ENCODE results near the gene HAUS3.

HAUS3 gene

DNA sequence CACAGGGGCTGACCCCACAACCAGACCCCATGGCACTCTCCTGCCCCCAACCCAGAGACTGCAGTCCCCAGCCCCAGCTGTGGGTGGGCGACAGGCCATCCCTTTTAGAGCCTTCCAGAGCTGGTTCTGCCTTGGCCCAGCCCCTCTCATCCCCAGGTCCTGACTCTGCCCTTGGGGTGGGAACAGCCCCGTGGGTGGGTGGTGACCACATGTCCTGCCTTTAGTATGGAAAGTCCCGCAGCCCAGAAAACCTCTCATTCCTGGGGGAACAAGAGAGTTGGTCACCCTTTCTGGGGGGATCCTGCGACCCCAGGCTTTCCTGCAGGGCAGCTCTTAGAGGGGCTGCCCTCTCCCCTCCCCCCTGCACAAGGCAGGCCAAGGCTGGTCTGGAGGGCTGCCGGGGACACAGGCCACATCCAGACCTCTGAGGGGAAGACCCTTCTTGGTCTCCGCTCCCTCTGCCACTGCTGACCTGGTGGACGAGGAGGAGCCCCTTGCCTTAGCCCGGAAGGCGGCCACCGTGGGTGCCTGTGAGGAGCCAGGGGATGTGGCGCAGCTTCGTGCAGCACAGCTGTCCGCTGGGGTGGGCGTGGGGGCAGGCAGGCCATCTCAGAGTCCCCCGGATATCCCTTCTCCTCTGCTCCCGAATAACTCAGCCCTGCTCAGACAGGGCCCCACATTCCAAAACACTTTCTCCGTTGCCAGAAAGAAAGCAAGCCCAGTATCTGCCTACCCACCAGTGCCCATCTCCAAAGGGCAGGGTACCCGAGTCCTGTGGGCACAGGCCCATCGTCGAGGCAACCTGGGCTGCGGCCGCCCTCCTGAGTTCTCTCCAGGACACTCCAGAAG is 26.7 kb upstream of the HAUS3 start:
- TF ChIP-seq TAF1 (IDR thresholded peaks at IDR 0.05; ENCODE audit: borderline replicate concordance, low read depth, low read length) (no peak), POLR2AphosphoS5 (IDR thresholded peaks at IDR 0.05; ENCODE audit: low read depth, low read length) (no peak), POLR2A (IDR thresholded peaks at IDR 0.05; ENCODE audit: low read depth, low read length) (no peak)
- DNase-seq (ENCODE audit: insufficient read length) (no peak), FAIRE-seq (no peak)

DNA sequence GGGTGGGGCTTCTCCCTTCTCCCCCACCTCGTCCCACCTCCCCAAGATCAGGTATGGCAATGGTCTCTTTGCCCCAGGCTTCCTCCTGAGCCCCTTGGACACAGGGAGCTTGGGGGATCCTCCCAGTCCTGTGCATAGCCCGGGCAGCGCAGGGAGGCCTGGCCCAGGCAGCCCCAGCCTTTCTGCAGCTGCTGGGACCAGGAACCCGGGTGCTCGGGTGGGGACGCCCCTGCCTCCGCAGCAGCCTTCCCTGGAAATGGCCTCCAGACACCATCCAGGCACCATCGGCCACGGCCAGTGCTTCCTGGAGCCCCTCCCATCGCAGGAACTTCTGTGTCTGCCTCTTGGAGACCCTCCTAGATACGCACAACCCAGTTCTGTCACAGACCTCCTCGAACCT is 25.9 kb upstream of the HAUS3 start:
- no peak for TF ChIP-seq POLR2A (IDR thresholded peaks at IDR 0.05; ENCODE audit: low read depth, low read length)
- no peak for TF ChIP-seq TAF1 (IDR thresholded peaks at IDR 0.05; ENCODE audit: borderline replicate concordance, low read depth, low read length)
- TF ChIP-seq POLR2AphosphoS5 (IDR thresholded peaks at IDR 0.05; ENCODE audit: low read depth, low read length), result no peak
- FAIRE-seq (no peak), DNase-seq (ENCODE audit: insufficient read length) (no peak)

DNA sequence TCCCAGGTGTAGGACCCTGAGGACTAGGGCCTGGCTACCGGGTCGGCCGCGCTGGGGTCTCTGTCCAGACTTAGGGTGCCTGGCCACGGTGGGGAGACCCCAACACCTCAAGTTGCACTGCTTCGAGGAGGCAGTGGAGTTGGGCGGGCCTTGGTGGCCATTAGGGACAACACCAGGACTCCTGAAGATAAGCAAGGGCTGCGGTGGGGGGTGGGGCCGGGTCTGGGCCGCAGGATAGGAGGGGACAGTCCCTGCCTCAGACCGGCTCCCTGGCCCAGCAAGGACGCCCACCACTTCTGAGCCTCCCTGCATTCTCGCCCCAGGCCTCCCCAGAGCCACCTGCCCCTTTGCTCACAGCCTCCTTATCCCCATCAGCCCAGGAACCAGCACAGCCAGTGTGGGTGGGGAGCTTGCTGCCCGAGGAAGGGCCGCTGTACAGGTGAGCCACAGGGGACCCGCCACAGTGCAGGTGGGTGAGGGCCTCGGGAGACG is 25.4 kb upstream of the HAUS3 start:
- DNase-seq (ENCODE audit: insufficient read length), result no peak
- no peak for FAIRE-seq
- TF ChIP-seq POLR2AphosphoS5 (IDR thresholded peaks at IDR 0.05; ENCODE audit: low read depth, low read length) (no peak), TAF1 (IDR thresholded peaks at IDR 0.05; ENCODE audit: borderline replicate concordance, low read depth, low read length) (no peak), POLR2A (IDR thresholded peaks at IDR 0.05; ENCODE audit: low read depth, low read length) (no peak)

DNA sequence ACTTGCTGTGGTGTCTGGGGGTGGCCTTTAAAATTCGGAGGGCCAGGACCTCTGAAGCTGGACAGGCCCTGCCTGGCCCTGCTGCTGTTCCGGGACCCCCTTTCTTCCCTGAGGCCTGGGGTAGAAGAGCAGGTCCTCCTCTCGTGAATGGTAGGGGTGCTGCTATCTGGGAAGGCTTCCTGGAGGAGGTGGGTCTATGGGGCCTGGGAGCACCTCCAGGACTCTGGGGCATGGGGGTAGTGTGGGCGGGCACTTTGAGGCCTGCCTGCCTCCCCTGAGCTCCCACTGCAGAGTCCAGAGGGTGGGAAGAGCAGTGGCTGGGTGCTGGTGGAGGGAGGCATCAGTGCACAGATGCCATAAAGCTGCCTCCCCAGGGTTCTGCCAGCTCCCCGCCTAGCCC is 24.9 kb upstream of the HAUS3 start:
- no peak for TF ChIP-seq POLR2A (IDR thresholded peaks at IDR 0.05; ENCODE audit: low read depth, low read length)
- TF ChIP-seq TAF1 (IDR thresholded peaks at IDR 0.05; ENCODE audit: borderline replicate concordance, low read depth, low read length), result no peak
- no peak for TF ChIP-seq POLR2AphosphoS5 (IDR thresholded peaks at IDR 0.05; ENCODE audit: low read depth, low read length)
- DNase-seq (ENCODE audit: insufficient read length) (no peak), FAIRE-seq (no peak)

DNA sequence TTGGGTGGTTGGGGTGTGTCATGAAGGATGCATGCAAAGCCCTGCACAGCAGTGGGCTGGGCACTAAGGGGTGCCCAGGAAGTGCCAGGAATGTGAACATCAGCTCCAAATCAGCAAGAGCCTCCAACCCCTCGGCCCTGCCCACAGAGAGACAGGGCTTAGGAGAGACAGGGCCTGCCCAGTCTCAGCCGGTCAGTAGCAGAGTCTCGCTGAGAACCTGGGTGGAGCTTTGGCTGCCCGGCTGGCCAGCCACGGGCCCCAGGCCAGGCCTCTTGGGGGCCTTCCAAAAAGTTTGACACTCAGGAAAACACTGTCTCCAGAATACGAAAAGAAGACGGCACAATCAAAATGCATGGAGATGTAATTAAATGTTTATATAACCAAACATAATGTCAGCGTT is 24.3 kb upstream of the HAUS3 start:
- TF ChIP-seq POLR2A (IDR thresholded peaks at IDR 0.05; ENCODE audit: low read depth, low read length) (no peak), TAF1 (IDR thresholded peaks at IDR 0.05; ENCODE audit: borderline replicate concordance, low read depth, low read length) (no peak), POLR2AphosphoS5 (IDR thresholded peaks at IDR 0.05; ENCODE audit: low read depth, low read length) (no peak)
- FAIRE-seq, result no peak

DNA sequence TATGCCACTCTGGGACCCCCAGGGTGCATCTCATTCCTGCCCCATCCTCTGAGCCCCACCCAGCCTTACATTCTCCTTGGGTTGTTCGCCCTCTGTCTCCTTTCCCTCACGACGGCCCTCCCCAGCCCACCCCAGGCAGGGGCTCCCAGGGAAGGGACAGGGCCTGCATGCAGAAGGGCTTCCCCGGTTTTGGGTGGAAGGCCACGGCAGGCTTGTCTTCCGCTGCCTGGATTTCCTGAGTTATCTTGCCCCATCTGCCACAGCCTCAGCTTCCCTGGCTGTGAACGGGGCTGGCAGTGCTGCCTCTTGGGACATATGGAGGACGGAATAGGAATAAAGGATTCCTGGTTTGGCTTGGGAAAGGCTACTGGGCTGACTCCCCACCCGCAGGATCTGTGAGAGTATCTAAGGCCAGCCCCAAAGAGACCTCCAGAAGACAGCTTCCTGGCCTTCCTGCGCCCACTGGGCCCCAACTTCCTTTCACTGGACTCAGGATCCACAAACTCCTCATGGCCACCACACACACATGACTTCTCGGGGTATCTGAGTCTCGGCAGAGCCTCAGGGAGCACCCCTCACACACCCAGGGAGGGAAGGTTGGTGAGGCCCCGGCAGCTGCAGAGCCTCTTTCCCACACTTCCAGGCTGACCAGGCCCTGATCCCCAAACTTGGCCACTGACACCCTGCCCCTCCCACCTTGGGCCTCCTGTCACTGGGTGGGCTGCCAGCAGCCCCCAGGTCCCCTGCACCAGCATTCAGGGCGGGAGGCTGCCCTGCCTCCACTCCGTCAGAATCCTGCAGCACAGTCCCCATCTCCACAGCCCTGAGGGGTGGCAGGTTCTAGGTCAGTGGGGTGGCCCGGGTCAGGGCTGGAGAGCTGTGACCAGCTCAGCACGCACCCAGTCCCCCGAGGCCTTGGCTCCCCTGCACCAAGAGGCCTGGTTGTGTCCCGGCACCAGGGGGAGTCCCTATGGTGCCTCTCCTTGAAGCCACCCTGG is 23.5 kb upstream of the HAUS3 start:
- DNase-seq (ENCODE audit: insufficient read length) (no peak), FAIRE-seq (no peak)
- TF ChIP-seq POLR2AphosphoS5 (IDR thresholded peaks at IDR 0.05; ENCODE audit: low read depth, low read length) (no peak), TAF1 (IDR thresholded peaks at IDR 0.05; ENCODE audit: borderline replicate concordance, low read depth, low read length) (no peak), POLR2A (IDR thresholded peaks at IDR 0.05; ENCODE audit: low read depth, low read length) (no peak)

More for the DNA sequence above, 24.3 kb upstream of the HAUS3 start:
- DNase-seq (ENCODE audit: insufficient read length), result no peak

DNA sequence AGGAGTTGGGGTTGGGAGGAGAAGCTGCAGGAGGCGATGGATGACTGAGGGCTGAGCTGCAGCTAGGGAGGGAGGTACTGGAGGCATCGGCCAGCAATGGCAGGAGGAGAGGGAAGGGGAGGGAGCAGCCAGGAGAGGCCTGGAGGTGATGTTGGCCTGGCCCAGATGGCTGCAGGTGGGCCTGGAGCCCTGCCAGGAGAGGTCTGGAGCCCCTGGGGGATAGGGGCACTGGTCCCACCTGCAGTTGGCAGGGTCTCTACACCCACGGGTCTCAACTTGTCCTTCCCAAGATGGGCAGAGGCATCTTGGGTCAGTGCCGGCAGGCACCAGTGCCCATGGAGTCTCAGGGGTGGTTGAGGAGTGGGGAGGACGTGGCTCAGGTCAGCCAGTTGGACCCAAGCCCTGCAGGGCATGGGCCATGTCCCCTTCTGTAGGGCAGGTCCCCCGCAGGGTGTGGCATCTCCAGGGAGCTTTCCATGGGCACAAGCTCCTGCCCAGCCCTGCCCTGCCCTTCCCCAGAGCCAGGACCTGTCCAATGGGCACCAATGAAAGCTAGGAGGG is 22.6 kb upstream of the HAUS3 start:
- TF ChIP-seq POLR2A (IDR thresholded peaks at IDR 0.05; ENCODE audit: low read depth, low read length), result no peak
- no peak for TF ChIP-seq POLR2AphosphoS5 (IDR thresholded peaks at IDR 0.05; ENCODE audit: low read depth, low read length)
- no peak for TF ChIP-seq TAF1 (IDR thresholded peaks at IDR 0.05; ENCODE audit: borderline replicate concordance, low read depth, low read length)
- no peak for DNase-seq (ENCODE audit: insufficient read length)
- no peak for FAIRE-seq

DNA sequence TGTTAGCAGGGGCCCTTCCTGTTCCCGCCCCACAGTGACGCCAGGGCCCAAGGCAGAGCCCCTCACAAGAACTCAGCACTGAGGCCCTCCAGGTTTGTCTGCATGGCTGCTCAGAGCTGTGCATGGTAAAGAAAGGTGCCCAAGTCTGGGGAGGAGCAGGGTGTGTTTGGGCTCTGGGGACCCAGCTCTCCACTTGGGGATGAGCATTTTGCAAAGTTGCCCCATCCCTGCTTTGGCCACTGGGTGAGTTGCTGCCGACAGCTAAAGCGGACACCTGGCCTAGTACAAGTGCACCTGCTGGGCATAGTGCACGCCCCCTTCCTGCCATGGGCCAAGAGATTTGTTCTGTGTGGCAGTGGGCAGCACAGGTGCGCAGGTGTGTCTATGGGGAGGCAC is 22.0 kb upstream of the HAUS3 start:
- no peak for FAIRE-seq

DNA sequence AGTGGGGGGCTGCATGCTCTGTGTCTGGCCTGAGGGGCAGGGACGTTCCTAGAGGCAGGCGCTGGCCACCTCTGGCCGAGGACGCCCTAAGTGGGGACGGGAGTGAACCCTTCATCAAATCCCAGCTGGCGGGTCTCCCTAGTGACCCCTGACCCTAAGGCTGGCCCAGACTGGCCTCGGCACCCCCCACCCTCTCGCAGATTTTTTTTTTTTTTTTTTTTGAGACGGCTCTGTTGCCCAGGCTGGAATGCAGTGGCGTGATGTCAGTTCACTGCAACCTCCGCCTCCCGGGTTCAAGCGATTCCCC is 21.0 kb upstream of the HAUS3 start:
- TF ChIP-seq POLR2AphosphoS5 (IDR thresholded peaks at IDR 0.05; ENCODE audit: low read depth, low read length) (no peak), TAF1 (IDR thresholded peaks at IDR 0.05; ENCODE audit: borderline replicate concordance, low read depth, low read length) (no peak)
- FAIRE-seq (no peak), DNase-seq (ENCODE audit: insufficient read length) (no peak)

More for the DNA sequence above, 22.0 kb upstream of the HAUS3 start:
- no peak for DNase-seq (ENCODE audit: insufficient read length)
- TF ChIP-seq POLR2A (IDR thresholded peaks at IDR 0.05; ENCODE audit: low read depth, low read length), result no peak
- TF ChIP-seq TAF1 (IDR thresholded peaks at IDR 0.05; ENCODE audit: borderline replicate concordance, low read depth, low read length), result no peak
- no peak for TF ChIP-seq POLR2AphosphoS5 (IDR thresholded peaks at IDR 0.05; ENCODE audit: low read depth, low read length)

DNA sequence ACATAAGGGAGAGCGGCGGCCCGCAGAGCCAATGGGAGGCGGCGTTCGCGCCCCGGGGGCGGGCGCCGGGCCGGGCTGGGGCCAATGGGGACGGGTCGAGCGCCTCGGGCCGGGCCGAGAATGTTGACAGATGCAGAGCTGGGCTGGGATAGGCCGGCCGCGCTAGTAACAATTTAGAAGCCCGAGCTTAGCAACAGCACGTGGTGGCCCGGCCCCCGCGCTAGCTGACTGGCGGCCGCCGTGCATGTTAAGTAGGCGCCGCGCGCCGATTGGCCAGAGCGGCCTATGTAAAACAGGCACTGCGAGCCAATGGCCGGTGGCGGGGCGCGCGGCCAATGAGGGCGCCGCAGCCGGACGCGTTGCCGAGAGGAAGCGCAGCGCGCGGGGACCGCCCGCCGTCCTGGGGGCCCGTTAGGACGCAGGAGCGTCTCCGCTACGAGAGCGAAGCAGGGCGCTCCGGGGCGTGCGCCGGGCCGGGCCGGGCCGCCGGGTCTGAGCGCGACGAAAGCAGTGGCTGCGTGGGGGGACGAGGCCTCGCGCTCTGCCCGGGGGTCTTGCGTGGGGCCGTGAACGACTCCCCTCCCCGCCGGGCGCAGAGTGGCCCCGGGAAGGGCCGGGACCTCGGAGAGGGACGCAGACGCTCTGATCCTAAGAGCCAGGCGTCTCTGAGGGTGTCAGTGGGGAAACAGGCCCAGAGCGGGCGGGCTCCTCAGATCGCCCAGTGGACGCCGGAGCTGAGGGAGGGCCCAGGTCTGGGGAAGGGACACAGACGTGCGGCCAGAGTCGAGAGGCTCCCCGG is 20.4 kb upstream of the HAUS3 start:
- TF ChIP-seq TAF1 (IDR thresholded peaks at IDR 0.05; ENCODE audit: borderline replicate concordance, low read depth, low read length) (no peak), POLR2AphosphoS5 (IDR thresholded peaks at IDR 0.05; ENCODE audit: low read depth, low read length) (peak; percentile 58), POLR2A (IDR thresholded peaks at IDR 0.05; ENCODE audit: low read depth, low read length) (peak; percentile 89)
- FAIRE-seq, result peak; percentile 100
- peak; percentile 98 for DNase-seq (ENCODE audit: insufficient read length)

DNA sequence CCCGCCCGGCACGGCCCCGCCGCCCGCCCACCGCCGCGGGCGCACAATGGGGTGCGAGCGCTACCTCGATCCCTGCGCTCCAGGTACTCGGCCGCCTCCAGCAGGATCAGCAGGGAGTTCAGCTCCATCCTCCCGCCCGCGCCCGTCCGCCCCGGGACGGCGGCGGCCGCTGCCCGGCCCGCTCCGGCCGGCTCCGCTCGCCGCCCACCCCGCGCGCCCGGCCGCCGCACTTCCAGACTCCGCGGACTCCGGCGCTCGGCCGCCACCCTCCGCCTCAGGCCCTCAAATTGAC is 19.9 kb upstream of the HAUS3 start, which contains the start of gene MXD4:
MXD4 (minus strand) TSS at position 257 of the 292 bp plus-strand sequence; CDS start at position 128, 129 bp downstream.
- FAIRE-seq (no peak), DNase-seq (ENCODE audit: insufficient read length) (no peak)
- TF ChIP-seq TAF1 (IDR thresholded peaks at IDR 0.05; ENCODE audit: borderline replicate concordance, low read depth, low read length) (no peak), POLR2AphosphoS5 (IDR thresholded peaks at IDR 0.05; ENCODE audit: low read depth, low read length) (no peak), POLR2A (IDR thresholded peaks at IDR 0.05; ENCODE audit: low read depth, low read length) (no peak)
